GM12878 (cell line): ENCODE measurements around the gene BORCS6. TPM values are rescaled to one million over a fixed set of nuclear protein-coding genes. Genes with fewer than 3 reads are reported as not detected.

Experiments
- ATAC-seq: fragments of 200-7000 bp; cut with Tn5 transposase; 3 replicates; pipeline ENCODE4 v1.9.1; 2020; ENCODE audit warnings: mild to moderate bottlenecking, moderate library complexity
- BruUV-seq: library from RNA; stranded (reverse); fragments of 400-500 nt; replicated peaks from 2 replicates; lab custom pipeline; 2021; lab: Mats Ljungman, UMichigan
- CTCF ChIA-PET: fragments of 300-600 bp; sonication (Branson Sonifier 250); formaldehyde crosslinking; extraction: SDS; loops from one replicate; lab custom pipeline; 2021; ENCODE audit warnings: inconsistent platforms; lab: Yijun Ruan, JAX
- POLR2A ChIA-PET: fragments of 350-600 bp; formaldehyde crosslinking; extraction: SDS; loops from one replicate; lab custom pipeline; 2021; ENCODE audit warnings: inconsistent platforms; lab: Charles Lee
- RAD21 ChIA-PET: fragments of 300-600 bp; sonication (Branson Sonifier 250); formaldehyde crosslinking; loops from one replicate; lab custom pipeline; 2023; ENCODE audit warnings: antibody characterized with exemption; ENCODE audit not compliant: unreplicated experiment; lab: Charles Lee
- SMC1A ChIA-PET: fragments of 300-600 bp; sonication (Branson Sonifier 250); formaldehyde crosslinking; loops from one replicate; lab custom pipeline; 2023; ENCODE audit not compliant: unreplicated experiment, uncharacterized antibody; lab: Charles Lee
- DNase-seq: peaks from one replicate; pipeline ENCODE4 v3.0.0-alpha.2; 2011; ENCODE audit warnings: low read depth, low spot score
- FAIRE-seq: peaks from 3 replicates; lab custom pipeline; 2011; peaks lifted over from hg19 to GRCh38; lab: Jason Lieb, UNC
- H2AFZ ChIP-seq: 2 replicates; pipeline ENCODE4 v1.6.0; 2011; ENCODE audit warnings: low read depth, low read length, control low read depth; ENCODE audit not compliant: control insufficient read depth
- H3K27ac ChIP-seq: 2 replicates; pipeline ENCODE4 v1.5.1; 2011; ENCODE audit warnings: control low read depth; ENCODE audit not compliant: control insufficient read depth, insufficient read depth
- H3K27me3 ChIP-seq, 2 experiments: replicated peaks in 1 of 2; 2 replicates each; pipeline versions ENCODE4 v1.6.0 to v1.6.1; 2011; ENCODE audit warnings: low read length in 1 of 2; ENCODE audit not compliant: control insufficient read depth in 2 of 2, insufficient read depth in 2 of 2
- H3K36me3 ChIP-seq, 2 experiments: 2 replicates each; pipeline ENCODE4 v1.5.1; 2011; ENCODE audit warnings: low read length in 1 of 2; ENCODE audit not compliant: control insufficient read depth in 2 of 2, insufficient read depth in 2 of 2
- H3K4me1 ChIP-seq: 2 replicates; pipeline ENCODE4 v1.6.1; 2011; ENCODE audit warnings: mild to moderate bottlenecking, low read length, moderate library complexity, mixed read lengths; ENCODE audit not compliant: control insufficient read depth, insufficient read depth
- H3K4me2 ChIP-seq: 2 replicates; pipeline ENCODE4 v1.6.0; 2011; ENCODE audit warnings: control low read depth; ENCODE audit not compliant: control insufficient read depth, insufficient read depth
- H3K4me3 ChIP-seq: fragments of 200-600 bp; sonication (generic); 2 replicates; pipeline ENCODE4 v1.5.1; 2016
- H3K79me2 ChIP-seq: 2 replicates; pipeline ENCODE4 v1.6.0; 2011; ENCODE audit warnings: low read length; ENCODE audit not compliant: control insufficient read depth, insufficient read depth
- H3K9ac ChIP-seq: 2 replicates; pipeline ENCODE4 v1.8.0; 2011; ENCODE audit warnings: low read length, control low read depth, mixed read lengths; ENCODE audit not compliant: control insufficient read depth, insufficient read depth
- H3K9me3 ChIP-seq: replicated peaks from 3 replicates; pipeline ENCODE4 v1.5.1; 2011; ENCODE audit warnings: mild to moderate bottlenecking, low read length; ENCODE audit not compliant: control insufficient read depth, insufficient read depth
- H4K20me1 ChIP-seq: 2 replicates; pipeline ENCODE4 v1.6.0; 2011; ENCODE audit not compliant: control insufficient read depth, insufficient read depth
- CBFB ChIP-seq: IDR thresholded peaks from 2 replicates; pipeline ENCODE4 v1.6.1; 2016; ENCODE audit warnings: antibody characterized with exemption, low read depth
- IRF3 ChIP-seq: fragments of 450-650 bp; IDR thresholded peaks from 2 replicates; pipeline ENCODE4 v1.6.1; 2014; ENCODE audit warnings: mild to moderate bottlenecking
- RELB ChIP-seq: fragments of 450-650 bp; IDR thresholded peaks from 2 replicates; pipeline ENCODE4 v1.6.1; 2017; ENCODE audit warnings: low read depth, mild to moderate bottlenecking, moderate library complexity
- SRF ChIP-seq, 2 experiments: IDR thresholded peaks; 2 replicates each; pipeline ENCODE4 v1.6.1; 2011; ENCODE audit warnings: low read depth in 2 of 2, low read length in 2 of 2, mild to moderate bottlenecking in 1 of 2, moderate library complexity in 1 of 2
- ZBED1 ChIP-seq: IDR thresholded peaks from 2 replicates; pipeline ENCODE4 v1.6.1; 2016; ENCODE audit warnings: borderline replicate concordance
- ZNF384 ChIP-seq: IDR thresholded peaks from 2 replicates; pipeline ENCODE4 v1.6.1; 2012; ENCODE audit warnings: low read depth, mild to moderate bottlenecking, low read length, improper control_type of control experiment, borderline replicate concordance
- WGBS: methylation state at CpG from one replicate; pipeline ENCODE4 v1.1.6; 2016; ENCODE audit warnings: low lambda C conversion rate; ENCODE audit not compliant: insufficient replicate concordance, insufficient coverage; ENCODE audit errors: missing lambda C conversion rate; 5-methylcytosine and 5-hydroxymethylcytosine counted together
- in situ Hi-C: fragments of 300-500 bp; cut with MboI; formaldehyde crosslinking; loops from 9 replicates; pipeline ENCODE4 v1.14.3; 2018; ENCODE audit warnings: mixed read lengths
- intact Hi-C: fragments of 100-400 bp; cut with micrococcal nuclease; formaldehyde crosslinking; loops from one replicate; pipeline ENCODE4 v1.14.2; 2022; ENCODE audit not compliant: unreplicated experiment
- polyA plus RNA-seq, 11 experiments: library from polyadenylated mRNA; depleted of rRNA in 4 of 11; unstranded in 6 of 11; stranded (reverse) in 5 of 11; fragments of >200 nt; fragmentation: Nextera tagmentation in 4 of 11; fragmentation: Illumina TruSeq in 1 of 11; extraction: Ambion mirVana in 4 of 11; extraction: Trizol in 1 of 11; gene quantifications; 1 replicate in 1 of 11; 2 replicates in 10 of 11; pipeline versions ENCODE4 v1.2.1 to v1.2.3, GENCODE V29; 2011 to 2016; ENCODE audit warnings: inconsistent platforms in 2 of 11, missing spikeins in 2 of 11, low read depth in 1 of 11
- total RNA-seq, 4 experiments: library from RNA; depleted of rRNA in 3 of 4; stranded (reverse); fragments of >200 nt in 3 of 4; fragmentation: Illumina TruSeq in 1 of 4; extraction: Trizol in 1 of 4; gene quantifications; 2 replicates each; pipeline versions ENCODE4 v1.2.1 to v1.2.3, GENCODE V29; 2013 to 2021

Gene BORCS6
- total and polyA plus RNA-seq, 10 of the 15 experiments (the other 5 are each of a cell fraction or from before 2014, with no cell fraction given): 0.37 to 14.1 (median 6.7) TPM

GRCh38 chr17:8173871-8174322, 16.1 kb downstream of the BORCS6 start:
- DNase-seq: no peak
- ChIA-PET POLR2A (interaction anchor here (0.6 to 2.4 kb wide), 18 partner anchors 10 to 115 kb away, joined by 3 to 31 read pairs (median 7); partner anchors contain the start of genes BORCS6, CTC1, HES7 and RANGRF), CTCF (interaction anchor here (0.9 to 2.0 kb wide), 8 partner anchors 10 to 127 kb away, joined by 3 to 10 read pairs (median 6); no protein-coding TSS in a partner anchor), SMC1A (interaction anchor here (0.7 to 1.9 kb wide), 12 partner anchors 10 to 73 kb away, joined by 3 to 7 read pairs (median 5); partner anchors contain the start of genes AURKB and CTC1), RAD21 (interaction anchor here (0.6 to 1.9 kb wide), 13 partner anchors 9 to 74 kb away, joined by 3 to 12 read pairs (median 6); partner anchors contain the start of genes BORCS6, CTC1 and PFAS)
- Histone ChIP-seq H3K4me1 (peaks cover 14% of the 10 kb centered on the region), H3K4me2 (peak overlapping the region; percentile 99), H3K9ac (peak overlapping the region; percentile 88), H2AFZ (peak overlapping the region; percentile 89), H3K79me2 (peaks cover 3% of the 10 kb centered on the region; the same call in 1 of the 2 replicates), H3K27ac (peak overlapping the region; percentile 99), H3K4me3 (peak overlapping the region; percentile 65), H4K20me1 (no peaks in the 10 kb centered on the region), H3K9me3 (no peaks in the 10 kb centered on the region), H3K27me3 (no peaks in the 10 kb centered on the region), H3K36me3 (no peaks in the 10 kb centered on the region)
- no peak for ATAC-seq
- no peak for TF ChIP-seq ZBED1
- TF ChIP-seq RELB: peak; percentile 26
- TF ChIP-seq CBFB: no peak
- no peak for TF ChIP-seq IRF3
- peak in 1 of 2 experiments; percentile 59; a peak in 1 of 4 replicates for TF ChIP-seq SRF (IDR thresholded peaks at IDR 0.05; ENCODE audit: low read depth in 2 of 2, low read length in 2 of 2)
- TF ChIP-seq ZNF384: peak; percentile 50; the same call in 1 of the 2 replicates
- no peak for FAIRE-seq
- in situ Hi-C loops: no loop called here
- intact Hi-C loops: loop anchor here (1.0 to 5.0 kb wide), 3 partner anchors 36 to 55 kb away; no protein-coding TSS in a partner anchor
- under 1% methylated on average over 14 of the region's 14 CpGs for WGBS
- no TSS peak for BruUV-seq
